Measurements from ENCODE around the gene CIRBP.

CIRBP gene

GRCh38 chr19:1269065-1269477 lies at the start of gene CIRBP:
Gene CIRBP (plus strand): TSS chr19:1269332. CDS start chr19:1270934, 1,602 bp downstream.
- peak; percentile 98 to 99 for DNase-seq (ENCODE audit: low read depth in 1 of 2, low spot score in 1 of 2)

- no peak for DNase-seq (ENCODE audit: low read depth in 1 of 2, low spot score in 1 of 2)
Measured at GRCh38 chr19:1219786-1220476, 49.2 kb upstream of the CIRBP start.

GRCh38 chr19:1220477-1220930 lies 48.6 kb upstream of the CIRBP start:
- no peak for DNase-seq (ENCODE audit: low read depth in 1 of 2, low spot score in 1 of 2)

DNA sequence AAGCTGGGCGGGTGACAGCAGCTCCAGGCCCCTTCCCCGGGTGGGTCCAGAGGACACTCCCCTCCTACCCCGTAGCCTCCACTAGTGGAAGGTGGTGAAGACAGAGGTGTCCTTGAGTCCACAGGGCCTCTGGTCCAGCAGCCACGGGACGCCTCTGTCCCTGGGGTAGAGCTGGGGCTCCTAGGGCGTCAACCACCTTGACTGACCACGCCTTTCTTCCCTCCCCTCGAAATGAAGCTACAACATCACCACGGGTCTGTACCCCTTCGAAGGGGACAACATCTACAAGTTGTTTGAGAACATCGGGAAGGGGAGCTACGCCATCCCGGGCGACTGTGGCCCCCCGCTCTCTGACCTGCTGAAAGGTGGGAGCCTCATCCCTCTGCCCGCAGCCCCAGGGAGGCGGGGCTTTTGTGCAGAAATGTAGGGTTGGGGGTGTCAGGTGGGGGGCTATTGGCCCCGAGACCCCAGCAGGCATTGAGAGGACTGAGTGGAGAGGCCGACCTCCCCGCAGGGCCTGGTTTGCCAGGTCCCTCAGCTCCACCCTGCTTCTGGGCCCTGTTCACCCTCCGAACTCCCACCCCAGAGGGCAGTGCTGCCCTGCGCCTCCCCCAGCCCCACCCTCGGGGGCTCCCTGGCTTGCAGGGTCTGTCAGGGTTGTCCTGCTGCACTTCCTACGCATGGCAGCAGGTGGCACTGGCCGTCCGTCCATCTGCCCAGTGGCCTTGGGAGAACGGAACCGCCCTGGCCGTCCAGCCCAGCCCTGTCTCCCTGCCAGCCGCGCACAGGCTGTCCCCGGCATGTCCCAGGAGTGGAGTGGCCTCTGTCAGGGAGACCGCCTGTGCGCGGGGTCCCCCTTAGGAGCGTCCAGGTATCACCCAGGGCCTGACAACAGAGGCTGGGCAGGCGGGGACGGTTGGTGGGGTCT lies 47.9 kb upstream of the CIRBP start:
- no peak for DNase-seq (ENCODE audit: low read depth in 1 of 2, low spot score in 1 of 2)

DNA sequence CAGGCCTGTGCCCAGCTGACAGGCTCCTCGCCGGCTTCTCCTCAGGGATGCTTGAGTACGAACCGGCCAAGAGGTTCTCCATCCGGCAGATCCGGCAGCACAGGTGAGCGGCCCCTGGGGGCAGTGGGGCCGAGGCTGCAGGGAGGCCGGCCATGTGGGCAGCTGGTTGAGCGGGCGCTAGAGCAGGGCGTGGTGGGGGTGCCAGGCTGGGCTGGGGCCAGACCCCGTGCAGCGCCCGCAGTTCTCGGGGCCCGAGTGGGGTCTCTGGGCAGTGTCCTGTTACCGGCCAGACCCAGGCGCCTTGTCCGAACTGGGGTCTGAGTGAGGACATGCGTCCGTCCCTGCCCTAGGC lies 47.3 kb upstream of the CIRBP start:
- DNase-seq (ENCODE audit: low read depth in 1 of 2, low spot score in 1 of 2) = no peak

- DNase-seq (ENCODE audit: low read depth in 1 of 2, low spot score in 1 of 2) = no peak
Measured at GRCh38 chr19:1222394-1222793, 46.7 kb upstream of the CIRBP start.

DNA sequence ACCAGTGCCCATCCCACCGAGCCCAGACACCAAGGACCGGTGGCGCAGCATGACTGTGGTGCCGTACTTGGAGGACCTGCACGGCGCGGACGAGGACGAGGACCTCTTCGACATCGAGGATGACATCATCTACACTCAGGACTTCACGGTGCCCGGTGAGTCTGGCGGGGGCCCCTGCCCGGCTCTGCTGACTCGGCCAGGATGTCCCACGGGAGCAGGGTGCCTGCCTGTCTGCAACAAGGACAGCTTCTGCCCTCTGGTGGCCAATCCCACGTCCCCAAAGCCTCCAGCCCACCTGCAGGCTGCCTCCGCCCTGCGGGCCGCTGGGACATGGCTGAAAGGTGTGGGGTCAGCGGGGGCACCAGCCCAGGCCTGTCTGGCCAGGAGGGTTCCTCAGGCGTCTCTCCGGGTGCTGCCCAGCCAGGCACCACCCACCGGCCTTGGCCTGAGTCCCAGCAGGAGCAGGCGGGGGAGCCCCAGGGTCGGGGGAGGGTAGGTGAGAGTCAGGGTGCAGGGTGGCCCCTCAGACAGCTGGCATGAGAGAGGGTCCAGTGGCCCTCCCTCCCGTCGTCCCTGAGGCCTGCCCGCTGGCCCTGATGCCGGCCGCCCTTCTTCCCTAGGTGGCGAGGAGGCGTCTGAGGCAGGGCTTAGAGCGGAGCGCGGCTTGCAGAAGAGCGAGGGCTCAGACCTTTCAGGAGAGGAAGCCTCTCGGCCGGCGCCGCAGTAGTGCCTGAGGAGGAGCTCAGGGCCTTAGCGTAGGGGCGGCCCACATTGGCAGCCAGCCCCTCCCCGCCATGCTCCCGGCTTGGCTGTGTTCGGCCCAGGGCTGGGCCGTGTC lies 45.9 kb upstream of the CIRBP start:
- DNase-seq (ENCODE audit: low read depth in 1 of 2, low spot score in 1 of 2) = no peak

GRCh38 chr19:1224047-1224825 lies 44.9 kb upstream of the CIRBP start:
- DNase-seq (ENCODE audit: low read depth in 1 of 2, low spot score in 1 of 2) = no peak

- DNase-seq (ENCODE audit: low read depth in 1 of 2, low spot score in 1 of 2) = no peak
Measured at GRCh38 chr19:1224847-1225246, 44.3 kb upstream of the CIRBP start.

- DNase-seq (ENCODE audit: low read depth in 1 of 2, low spot score in 1 of 2) = no peak
Measured at GRCh38 chr19:1225440-1226226, 43.5 kb upstream of the CIRBP start.

DNA sequence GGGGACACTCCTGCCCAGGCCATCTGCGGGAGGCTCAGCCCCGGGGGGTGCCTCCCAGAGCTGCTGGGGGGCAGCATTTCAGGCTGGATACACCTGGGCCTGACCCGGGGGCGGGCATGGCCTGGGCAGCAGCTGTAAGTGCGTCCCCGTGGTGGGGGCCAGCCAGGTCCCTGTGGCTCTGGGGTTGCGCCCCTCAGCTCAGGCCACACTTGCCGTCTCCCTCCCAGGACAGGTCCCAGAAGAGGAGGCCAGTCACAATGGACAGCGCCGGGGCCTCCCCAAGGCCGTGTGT lies 43.0 kb upstream of the CIRBP start:
- no peak for DNase-seq (ENCODE audit: low read depth in 1 of 2, low spot score in 1 of 2)

DNA sequence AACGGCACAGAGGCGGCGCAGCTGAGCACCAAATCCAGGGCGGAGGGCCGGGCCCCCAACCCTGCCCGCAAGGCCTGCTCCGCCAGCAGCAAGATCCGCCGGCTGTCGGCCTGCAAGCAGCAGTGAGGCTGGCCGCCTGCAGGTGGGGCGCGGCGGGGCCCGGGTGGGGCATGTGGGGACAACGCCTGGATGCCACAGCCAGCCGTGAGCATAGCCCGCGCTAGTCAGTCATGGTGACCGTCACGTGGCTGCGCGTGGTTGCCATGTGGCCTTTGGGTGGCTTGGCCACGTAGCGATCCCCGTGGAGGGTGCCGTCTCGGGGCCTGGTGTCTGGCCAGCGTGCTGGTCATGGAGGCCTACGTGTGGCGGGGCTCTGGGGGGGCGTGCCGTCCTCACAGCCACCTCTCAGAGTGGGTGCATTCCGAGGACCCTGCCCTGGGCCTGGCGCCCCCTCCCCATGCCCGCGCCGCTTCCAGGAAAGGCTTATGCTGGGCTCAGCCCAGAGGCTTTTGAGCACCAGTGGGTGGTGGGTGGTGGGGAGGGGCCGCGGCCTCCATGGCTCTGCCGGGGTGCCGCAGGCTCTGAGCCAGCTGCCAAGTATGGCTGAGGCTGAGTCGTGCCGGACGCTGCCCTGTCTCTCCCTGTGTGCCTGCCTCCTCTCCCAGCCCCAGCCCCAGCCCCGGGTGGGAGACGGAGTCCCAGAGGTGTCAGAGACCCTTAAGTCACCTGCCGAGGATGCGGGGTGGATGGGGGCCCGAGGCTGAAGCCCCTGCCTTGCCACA lies 42.4 kb upstream of the CIRBP start:
- no peak for DNase-seq (ENCODE audit: low read depth in 1 of 2, low spot score in 1 of 2)

DNA sequence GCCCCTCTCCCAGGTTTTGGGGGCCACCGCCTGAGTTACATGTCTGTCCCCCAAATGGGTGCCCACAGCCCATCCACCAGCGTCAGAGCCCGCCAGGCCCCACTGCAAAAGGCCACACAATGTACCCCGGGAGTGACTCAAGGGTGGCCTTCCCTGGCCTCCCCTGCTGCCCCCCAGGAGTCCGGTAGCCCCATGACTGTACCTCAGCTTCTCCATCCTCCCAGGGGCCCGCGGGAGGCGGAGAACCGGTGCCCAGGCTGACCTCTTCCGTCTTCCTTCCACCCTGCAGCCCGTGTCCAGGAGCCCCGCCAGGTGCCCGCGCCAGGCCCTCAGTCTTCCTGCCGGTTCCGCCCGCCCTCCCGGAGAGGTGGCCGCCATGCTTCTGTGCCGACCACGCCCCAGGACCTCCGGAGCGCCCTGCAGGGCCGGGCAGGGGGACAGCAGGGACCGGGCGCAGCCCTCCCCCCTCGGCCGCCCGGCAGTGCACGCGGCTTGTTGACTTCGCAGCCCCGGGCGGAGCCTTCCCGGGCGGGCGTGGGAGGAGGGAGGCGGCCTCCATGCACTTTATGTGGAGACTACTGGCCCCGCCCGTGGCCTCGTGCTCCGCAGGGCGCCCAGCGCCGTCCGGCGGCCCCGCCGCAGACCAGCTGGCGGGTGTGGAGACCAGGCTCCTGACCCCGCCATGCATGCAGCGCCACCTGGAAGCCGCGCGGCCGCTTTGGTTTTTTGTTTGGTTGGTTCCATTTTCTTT lies 41.7 kb upstream of the CIRBP start:
- no peak for DNase-seq (ENCODE audit: low read depth in 1 of 2, low spot score in 1 of 2)

DNA sequence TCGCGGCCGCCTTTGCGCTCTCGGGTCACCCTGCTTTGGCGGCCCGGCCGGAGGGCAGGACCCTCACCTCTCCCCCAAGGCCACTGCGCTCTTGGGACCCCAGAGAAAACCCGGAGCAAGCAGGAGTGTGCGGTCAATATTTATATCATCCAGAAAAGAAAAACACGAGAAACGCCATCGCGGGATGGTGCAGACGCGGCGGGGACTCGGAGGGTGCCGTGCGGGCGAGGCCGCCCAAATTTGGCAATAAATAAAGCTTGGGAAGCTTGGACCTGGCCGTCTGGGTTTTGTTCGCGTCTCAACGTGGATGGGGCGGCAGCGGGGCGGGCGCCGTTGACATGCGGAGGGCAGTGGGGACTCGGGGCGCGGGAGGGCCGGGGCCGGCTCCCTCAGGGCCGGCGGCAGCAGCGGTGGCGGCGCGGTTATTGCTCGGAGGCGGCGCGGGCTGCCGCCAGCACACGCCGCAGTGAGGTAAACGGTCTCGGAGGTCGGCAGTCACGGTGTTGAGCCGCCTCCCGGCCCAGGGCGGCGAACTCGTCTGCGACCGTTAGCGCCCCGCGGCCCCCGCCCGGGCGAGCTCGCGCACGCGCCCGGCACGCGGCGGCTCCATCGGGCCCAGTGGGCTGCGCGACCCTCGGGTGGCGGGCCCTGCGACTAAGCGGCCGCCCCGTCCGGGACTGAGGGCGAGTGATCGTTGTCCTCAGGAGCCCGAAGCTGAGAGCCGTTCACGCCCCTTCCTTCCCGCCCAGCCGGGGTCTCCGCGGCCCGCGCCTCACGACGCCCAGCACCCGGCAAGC lies 40.8 kb upstream of the CIRBP start:
- no peak for DNase-seq (ENCODE audit: low read depth in 1 of 2, low spot score in 1 of 2)

DNA sequence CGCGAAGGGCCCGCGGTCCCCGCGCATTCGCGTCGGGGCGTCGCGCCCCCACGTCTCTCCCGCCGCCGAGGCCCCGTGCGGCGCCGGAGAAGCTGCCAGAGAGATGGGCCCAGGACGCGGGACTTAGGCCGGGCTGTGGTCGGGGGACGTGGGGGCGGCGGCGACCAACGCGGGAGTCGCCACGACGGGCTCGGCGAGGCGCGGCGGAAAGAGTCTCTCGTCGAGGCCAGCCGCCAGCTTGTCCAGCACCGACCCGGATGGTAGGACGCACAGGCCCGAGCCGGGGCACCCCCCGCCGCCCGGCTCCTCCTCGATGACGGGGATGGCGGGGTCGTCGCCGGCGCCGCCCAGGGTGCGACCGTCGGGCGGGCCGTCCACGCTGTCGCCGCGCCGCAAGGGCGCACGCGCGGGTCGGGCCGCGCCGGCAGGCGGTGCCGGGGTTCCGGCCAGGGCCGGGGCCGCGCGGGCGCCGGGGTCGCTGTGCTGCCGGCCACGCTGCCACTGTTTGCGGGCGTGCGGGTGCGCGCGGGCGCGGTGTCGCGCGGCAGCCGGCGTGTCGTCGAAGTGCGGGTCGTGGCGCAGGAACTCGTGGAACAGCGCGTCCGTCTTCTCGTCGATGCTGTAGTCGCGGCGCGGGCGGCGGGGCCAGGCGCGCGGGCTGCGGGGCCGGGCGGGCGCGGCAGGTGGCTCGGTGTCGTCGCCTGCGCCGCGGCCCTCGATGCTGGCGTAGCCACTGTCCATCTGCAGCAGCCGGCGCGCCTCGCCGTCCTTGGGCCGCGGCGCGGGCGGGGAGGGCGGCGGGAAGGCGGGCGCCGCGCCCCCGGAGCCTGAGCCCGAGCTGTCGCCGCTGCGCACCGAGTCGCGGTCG lies 39.8 kb upstream of the CIRBP start:
- no peak for DNase-seq (ENCODE audit: low read depth in 1 of 2, low spot score in 1 of 2)

DNA sequence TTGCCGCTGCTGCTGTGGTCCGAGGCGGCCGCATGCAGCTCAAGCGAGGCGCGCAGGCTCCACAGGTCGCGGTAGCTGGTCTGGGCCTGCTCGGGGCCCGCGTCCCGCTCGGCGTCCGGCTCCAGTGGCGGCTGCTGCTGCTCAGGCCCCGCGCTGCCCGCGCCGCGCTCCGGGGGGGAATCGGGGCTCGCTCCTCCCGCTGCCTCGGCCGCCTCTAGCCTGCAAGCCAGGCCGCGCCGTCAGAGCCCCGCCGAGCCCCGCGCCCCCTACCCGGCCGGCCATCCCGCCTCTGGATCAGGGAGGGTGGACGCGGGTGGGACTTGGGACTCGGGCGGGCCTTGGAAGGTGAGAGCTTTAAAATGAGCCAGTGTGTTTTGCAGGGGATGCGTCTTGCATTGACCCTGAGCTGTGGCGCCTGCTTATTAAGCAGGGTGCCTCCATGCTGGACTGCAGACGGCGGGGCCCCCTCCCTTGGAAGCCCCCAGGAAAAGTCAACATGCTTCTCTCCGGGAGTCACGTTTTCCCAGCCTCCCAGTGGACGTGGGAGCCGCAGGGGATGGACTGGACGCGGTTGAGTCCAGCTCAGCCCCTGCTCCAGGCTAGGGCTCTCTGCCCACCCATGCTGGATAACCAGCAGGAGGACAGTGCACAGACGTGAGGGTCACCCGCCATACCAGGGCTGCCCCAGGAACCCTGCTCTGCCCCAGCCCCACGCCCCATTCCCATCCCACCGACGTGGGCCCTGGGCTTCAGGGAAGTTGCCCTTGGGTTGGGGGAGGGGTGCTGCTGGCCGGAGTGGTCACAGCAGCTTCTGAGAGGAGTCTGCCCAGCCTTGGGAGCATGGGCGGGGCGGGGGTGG lies 39.0 kb upstream of the CIRBP start:
- DNase-seq (ENCODE audit: low read depth in 1 of 2, low spot score in 1 of 2) = no peak
